ENCODE data around the gene NSRP1.

GRCh38 chr17:30173649-30174048 lies 57.0 kb downstream of the NSRP1 start:
- TF ChIP-seq POLR2A (IDR thresholded peaks at IDR 0.05) (no peak), CTCF (IDR thresholded peaks at IDR 0.05) (no peak)
